Activated CD4-positive, alpha-beta T cell treated with anti-CD3 and anti-CD28 coated beads, Interleukin-2, amount 10 ng/mL, durations not matched to agents 24 days and 14 days (primary cell): ENCODE results near the gene TYW1. TPM values are rescaled to one million over a fixed set of nuclear protein-coding genes. Genes with fewer than 3 reads are reported as not detected.
"Not testable (repeated sequence)": the region's sequence is repeated elsewhere in the genome, so short reads cannot be mapped to it uniquely, and the experiment has no call there.

Experiments
- DNase-seq: peaks from one replicate; pipeline ENCODE4 v3.0.0; 2022
- H3K27ac Mint-ChIP-seq: one replicate; pipeline ENCODE4 v1.8.0; 2022; ENCODE audit warnings: mild to moderate bottlenecking, mixed read lengths
- H3K27me3 Mint-ChIP-seq: one replicate; pipeline ENCODE4 v1.8.0; 2022; ENCODE audit warnings: mixed read lengths
- H3K36me3 Mint-ChIP-seq: one replicate; pipeline ENCODE4 v1.8.0; 2022; ENCODE audit warnings: low read depth, mild to moderate bottlenecking, mixed read lengths
- H3K4me1 Mint-ChIP-seq: one replicate; pipeline ENCODE4 v1.8.0; 2021; ENCODE audit warnings: mixed read lengths
- H3K4me3 Mint-ChIP-seq: one replicate; pipeline ENCODE4 v1.8.0; 2022; ENCODE audit warnings: mild to moderate bottlenecking, moderate library complexity, mixed read lengths
- H3K9me3 Mint-ChIP-seq: one replicate; pipeline ENCODE4 v1.8.0; 2021; ENCODE audit warnings: mixed read lengths
- intact Hi-C: fragments of 100-400 bp; cut with micrococcal nuclease; formaldehyde crosslinking; loops from one replicate; pipeline ENCODE4 v1.15.1; 2023
- total RNA-seq: library from RNA; stranded (reverse); gene quantifications from 2 replicates; pipeline ENCODE4 v1.2.3, GENCODE V29; 2022

Gene TYW1
- total RNA-seq, 1 donor from 2014 or later, result 21.1 TPM

- intact Hi-C loops, H3K36me3 Mint-ChIP-seq, H3K4me1 Mint-ChIP-seq, H3K4me3 Mint-ChIP-seq, H3K27ac Mint-ChIP-seq, H3K27me3 Mint-ChIP-seq, H3K9me3 Mint-ChIP-seq, DNase-seq: not testable (repeated sequence)
These were observed 192.5 kb downstream of the TYW1 start for GRCh38 chr7:67189160-67189559.

- DNase-seq, H3K4me1 Mint-ChIP-seq, intact Hi-C loops, H3K4me3 Mint-ChIP-seq, H3K36me3 Mint-ChIP-seq, H3K27me3 Mint-ChIP-seq, H3K9me3 Mint-ChIP-seq, H3K27ac Mint-ChIP-seq: not testable (repeated sequence)
These were observed 193.3 kb downstream of the TYW1 start for GRCh38 chr7:67189801-67190465.

- not testable (repeated sequence) for H3K27ac Mint-ChIP-seq, H3K9me3 Mint-ChIP-seq, H3K27me3 Mint-ChIP-seq
These were observed 194.5 kb downstream of the TYW1 start for GRCh38 chr7:67191002-67191720.

GRCh38 chr7:67192123-67192702 lies 195.6 kb downstream of the TYW1 start:
- H3K27me3 Mint-ChIP-seq, H3K4me1 Mint-ChIP-seq, H3K27ac Mint-ChIP-seq, DNase-seq, intact Hi-C loops, H3K4me3 Mint-ChIP-seq, H3K9me3 Mint-ChIP-seq: not testable (repeated sequence)
- peaks cover 13% of the 10 kb centered on the region for H3K36me3 Mint-ChIP-seq

More at GRCh38 chr7:67191002-67191720, 194.5 kb downstream of the TYW1 start:
- DNase-seq, H3K4me1 Mint-ChIP-seq, H3K4me3 Mint-ChIP-seq, intact Hi-C loops, H3K36me3 Mint-ChIP-seq: not testable (repeated sequence)

- intact Hi-C loops, DNase-seq, H3K27ac Mint-ChIP-seq, H3K4me1 Mint-ChIP-seq, H3K27me3 Mint-ChIP-seq, H3K9me3 Mint-ChIP-seq, H3K4me3 Mint-ChIP-seq: not testable (repeated sequence)
- H3K36me3 Mint-ChIP-seq, result peaks cover 13% of the 10 kb centered on the region
These were observed 196.4 kb downstream of the TYW1 start for GRCh38 chr7:67192889-67193613.

GRCh38 chr7:67196176-67196575 lies 199.5 kb downstream of the TYW1 start:
- H3K4me1 Mint-ChIP-seq, H3K4me3 Mint-ChIP-seq, H3K27ac Mint-ChIP-seq, H3K9me3 Mint-ChIP-seq, intact Hi-C loops, DNase-seq, H3K27me3 Mint-ChIP-seq: not testable (repeated sequence)
- peaks cover 17% of the 10 kb centered on the region for H3K36me3 Mint-ChIP-seq

- intact Hi-C loops, H3K4me3 Mint-ChIP-seq: not testable (repeated sequence)
These were observed 202.4 kb downstream of the TYW1 start for GRCh38 chr7:67198865-67199526.

GRCh38 chr7:67205772-67206171 lies 209.1 kb downstream of the TYW1 start:
- H3K36me3 Mint-ChIP-seq, result peaks cover 21% of the 10 kb centered on the region
- H3K4me3 Mint-ChIP-seq, intact Hi-C loops, H3K9me3 Mint-ChIP-seq, DNase-seq, H3K27ac Mint-ChIP-seq, H3K27me3 Mint-ChIP-seq, H3K4me1 Mint-ChIP-seq: not testable (repeated sequence)

More at GRCh38 chr7:67198865-67199526, 202.4 kb downstream of the TYW1 start:
- H3K4me1 Mint-ChIP-seq, DNase-seq, H3K27me3 Mint-ChIP-seq, H3K27ac Mint-ChIP-seq, H3K9me3 Mint-ChIP-seq: not testable (repeated sequence)
- peaks cover 17% of the 10 kb centered on the region for H3K36me3 Mint-ChIP-seq

GRCh38 chr7:67206452-67206851 lies 209.8 kb downstream of the TYW1 start:
- no peak overlapping the region for H3K4me3 Mint-ChIP-seq
- no peak for DNase-seq
- H3K9me3 Mint-ChIP-seq, result peaks cover 6% of the 10 kb centered on the region
- no peak overlapping the region for H3K27ac Mint-ChIP-seq
- peaks cover 21% of the 10 kb centered on the region for H3K36me3 Mint-ChIP-seq
- intact Hi-C loops, result no loop called here
- H3K4me1 Mint-ChIP-seq, result no peaks in the 10 kb centered on the region
- no peaks in the 10 kb centered on the region for H3K27me3 Mint-ChIP-seq

GRCh38 chr7:67208656-67209055 lies 212.0 kb downstream of the TYW1 start:
- H3K9me3 Mint-ChIP-seq, result not testable (repeated sequence)

GRCh38 chr7:67209256-67209655 lies 212.6 kb downstream of the TYW1 start:
- H3K4me1 Mint-ChIP-seq, result no peaks in the 10 kb centered on the region
- no peak for DNase-seq
- H3K36me3 Mint-ChIP-seq, result peaks cover 26% of the 10 kb centered on the region
- intact Hi-C loops, result no loop called here
- no peak overlapping the region for H3K27ac Mint-ChIP-seq
- H3K27me3 Mint-ChIP-seq, result no peaks in the 10 kb centered on the region
- H3K4me3 Mint-ChIP-seq, result no peak overlapping the region
- H3K9me3 Mint-ChIP-seq, result peaks cover 6% of the 10 kb centered on the region

More at GRCh38 chr7:67208656-67209055, 212.0 kb downstream of the TYW1 start:
- H3K4me1 Mint-ChIP-seq, intact Hi-C loops, H3K27ac Mint-ChIP-seq, H3K4me3 Mint-ChIP-seq, DNase-seq, H3K27me3 Mint-ChIP-seq: not testable (repeated sequence)
- peaks cover 26% of the 10 kb centered on the region for H3K36me3 Mint-ChIP-seq

GRCh38 chr7:67210567-67210966 lies 213.9 kb downstream of the TYW1 start:
- Mint-ChIP-seq H3K4me3 (no peak overlapping the region), H3K27me3 (no peaks in the 10 kb centered on the region), H3K36me3 (peaks cover 24% of the 10 kb centered on the region), H3K4me1 (no peaks in the 10 kb centered on the region), H3K9me3 (peaks cover 6% of the 10 kb centered on the region), H3K27ac (no peak overlapping the region)
- DNase-seq, result no peak
- intact Hi-C loops, result no loop called here

- DNase-seq, H3K4me1 Mint-ChIP-seq, H3K9me3 Mint-ChIP-seq, intact Hi-C loops, H3K27me3 Mint-ChIP-seq, H3K4me3 Mint-ChIP-seq, H3K27ac Mint-ChIP-seq: not testable (repeated sequence)
- peaks cover 20% of the 10 kb centered on the region for H3K36me3 Mint-ChIP-seq
These were observed 215.2 kb downstream of the TYW1 start for GRCh38 chr7:67211650-67212330.
